GM21723 (cell line): Measurements from ENCODE around the gene DYNC1LI2.
"Not testable (repeated sequence)": the region's sequence is repeated elsewhere in the genome, so short reads cannot be mapped to it uniquely, and the experiment has no call there.

ENCODE experiments used
- ATAC-seq: cut with Tn5 transposase; IDR thresholded peaks from one replicate; pipeline ENCODE4 v1.9.1; 2021; ENCODE audit warnings: mild to moderate bottlenecking, moderate library complexity; ENCODE audit not compliant: unreplicated experiment

DYNC1LI2 gene

GRCh38 chr16:66698046-66698445 is 53.4 kb downstream of the DYNC1LI2 start:
- no peak for ATAC-seq

DNA sequence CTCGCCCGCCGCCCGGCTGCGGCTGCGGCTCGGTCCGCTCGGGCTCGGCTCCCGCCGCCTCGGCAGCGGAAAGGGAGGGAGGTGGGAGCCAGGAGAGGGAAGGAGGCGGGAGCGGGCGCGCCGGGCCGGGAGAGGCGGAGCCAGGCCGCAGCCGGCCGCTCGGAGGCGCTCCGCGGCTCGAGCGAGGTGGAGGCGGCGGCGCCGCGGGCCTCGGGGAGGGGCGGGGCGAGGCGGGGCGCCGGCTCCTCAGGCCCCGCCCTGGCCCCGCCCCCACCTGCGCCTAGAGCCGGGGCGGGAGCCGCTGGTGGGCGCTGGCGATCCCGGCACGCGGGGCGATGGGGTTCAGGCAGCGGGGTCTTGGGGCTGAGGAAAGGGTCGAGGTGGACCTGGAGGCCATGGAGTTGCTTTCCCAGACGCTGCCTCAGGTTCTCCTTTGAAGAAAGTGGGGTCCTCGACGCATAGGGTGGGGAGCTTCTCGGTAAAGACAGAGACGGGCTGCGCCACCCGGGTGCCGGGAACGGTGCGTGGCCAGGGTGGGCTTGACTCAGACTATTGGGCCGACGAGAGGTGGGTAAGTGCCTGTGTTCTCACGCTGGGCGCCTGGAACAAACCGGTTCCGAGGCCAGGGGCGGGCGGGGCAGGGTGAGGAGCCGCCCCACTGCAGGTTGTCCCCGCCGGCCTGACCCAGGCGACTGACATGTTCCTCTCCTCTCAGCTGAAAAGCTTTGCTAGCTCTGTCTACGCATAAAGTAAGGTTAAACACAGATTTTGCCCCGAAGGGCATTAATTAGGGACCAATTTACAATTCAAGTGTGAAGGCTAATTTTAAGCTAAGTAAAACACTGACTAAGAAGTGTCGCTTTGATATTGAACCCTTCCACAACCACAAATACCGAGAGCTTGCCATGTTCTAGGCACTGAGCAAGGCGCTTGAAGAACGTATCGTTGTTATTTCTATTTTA is 54.5 kb downstream of the DYNC1LI2 start, which contains the start of gene CMTM4:
Gene CMTM4 (minus strand): TSS at position 75 of the 962 bp plus-strand sequence. CDS start 218 bp downstream, outside the sequence.
- ATAC-seq, result peak; percentile 95

- ATAC-seq, result peak; percentile 57
These were observed 55.3 kb downstream of the DYNC1LI2 start for GRCh38 chr16:66695935-66696668.

GRCh38 chr16:66695471-66695934 is 55.9 kb downstream of the DYNC1LI2 start:
- no peak for ATAC-seq

- ATAC-seq, result no peak
These were observed 58.3 kb downstream of the DYNC1LI2 start for GRCh38 chr16:66693149-66693548.

GRCh38 chr16:66692341-66692740 is 59.1 kb downstream of the DYNC1LI2 start:
- no peak for ATAC-seq

GRCh38 chr16:66691234-66691633 is 60.2 kb downstream of the DYNC1LI2 start:
- ATAC-seq, result no peak

DNA sequence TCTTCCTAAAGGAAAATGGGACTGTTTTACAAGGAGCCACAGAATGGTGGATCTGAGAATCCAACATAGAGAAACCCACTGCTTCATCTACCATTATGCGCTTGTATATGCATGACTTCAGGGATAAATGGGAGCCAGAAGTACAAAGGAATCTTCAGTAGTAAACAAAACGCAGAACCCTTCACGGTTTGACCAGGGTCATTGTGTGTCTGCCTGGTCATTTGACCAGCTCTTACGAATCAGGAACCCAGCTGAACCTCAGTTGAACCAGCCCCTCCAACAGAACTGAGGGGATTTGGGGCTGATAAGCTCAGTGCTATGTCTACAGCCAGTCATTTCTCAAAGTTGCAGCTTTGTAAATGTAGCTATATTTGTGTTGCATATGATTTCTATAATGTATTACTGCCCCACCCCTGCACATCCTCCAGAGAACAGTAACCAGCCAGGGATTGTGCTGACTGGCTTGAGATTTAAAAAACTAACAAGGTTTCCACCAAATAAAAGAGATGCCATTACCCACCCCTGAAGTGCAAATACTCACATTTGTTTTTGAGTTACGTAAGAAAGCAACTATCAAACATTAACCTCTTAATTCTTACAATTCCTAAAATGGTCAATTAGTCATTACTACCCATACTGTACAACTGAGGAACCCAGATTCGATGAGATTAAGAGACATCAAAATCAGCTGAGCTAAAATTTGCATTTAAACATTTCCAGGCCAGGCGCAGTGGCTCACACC is 61.1 kb downstream of the DYNC1LI2 start:
- ATAC-seq, result no peak

DNA sequence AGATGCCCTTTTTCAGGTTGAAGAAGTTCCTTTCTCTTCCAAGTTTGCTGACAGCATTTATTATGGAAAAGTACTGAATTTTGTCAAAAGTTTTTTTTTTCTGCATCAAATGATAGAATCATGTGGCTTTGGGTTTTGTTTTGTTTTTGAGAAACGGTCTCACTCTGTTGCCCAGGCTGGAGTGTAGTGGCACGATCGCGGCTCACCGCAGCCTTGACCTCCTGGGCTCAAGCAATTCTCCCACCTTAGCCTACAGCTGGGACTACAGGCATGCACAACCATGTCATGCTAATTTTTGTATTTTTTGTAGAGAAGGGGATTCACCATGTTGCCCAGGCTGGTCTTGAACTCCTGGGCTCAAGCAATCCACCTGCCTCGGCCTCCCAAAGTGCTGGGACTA is 62.1 kb downstream of the DYNC1LI2 start:
- ATAC-seq, result no peak

GRCh38 chr16:66687906-66688625 is 63.3 kb downstream of the DYNC1LI2 start:
- ATAC-seq, result no peak

DNA sequence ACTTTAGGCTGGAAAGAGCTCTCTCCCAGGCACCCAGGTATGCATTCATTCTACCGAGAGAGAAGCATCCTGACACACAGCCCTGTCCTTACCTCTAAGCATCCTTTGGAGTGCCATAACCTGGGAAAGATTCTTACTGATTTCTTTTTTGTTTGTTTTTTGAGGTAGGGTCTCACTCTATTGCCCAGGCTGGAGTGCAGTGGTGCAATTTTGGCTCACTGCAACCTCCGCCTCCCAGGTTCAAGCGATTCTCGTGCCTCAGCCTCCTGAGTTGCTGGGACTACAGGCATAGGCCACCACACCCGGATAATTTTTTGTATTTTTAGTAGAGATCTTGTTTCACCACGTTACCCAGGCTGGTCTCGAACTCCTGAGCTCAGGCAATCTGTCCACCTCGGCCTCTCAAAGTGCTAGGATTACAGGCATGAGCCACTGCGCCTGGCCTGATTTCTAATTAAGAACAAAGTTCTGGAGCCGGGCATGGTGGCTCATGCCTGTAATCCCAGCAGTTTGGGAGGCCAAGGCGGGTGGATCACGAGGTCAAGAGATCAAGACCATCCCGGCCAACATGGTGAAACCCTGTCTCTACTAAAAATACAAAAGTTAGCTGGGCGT is 65.8 kb downstream of the DYNC1LI2 start:
- not testable (repeated sequence) for ATAC-seq

DNA sequence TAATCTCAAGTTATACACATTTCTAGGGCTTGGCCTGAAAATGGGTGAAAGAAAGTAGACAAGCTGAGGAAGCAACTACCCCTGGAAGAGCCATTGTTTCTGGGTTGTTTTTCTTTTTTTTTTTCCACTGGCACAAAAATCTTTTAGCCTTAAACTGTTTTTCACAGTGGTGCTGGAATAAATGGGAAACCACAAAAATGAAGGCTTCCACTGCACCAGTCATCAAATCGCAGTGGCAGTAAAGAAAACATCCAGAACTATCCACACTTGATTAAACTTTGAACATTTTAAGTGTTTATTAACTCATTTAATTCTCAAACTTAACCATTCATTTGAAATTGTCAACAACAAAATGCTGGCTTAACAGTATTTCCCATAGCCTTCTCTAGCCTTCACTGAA is 69.1 kb downstream of the DYNC1LI2 start:
- no peak for ATAC-seq

GRCh38 chr16:66681676-66682075 is 69.7 kb downstream of the DYNC1LI2 start:
- ATAC-seq, result no peak

DNA sequence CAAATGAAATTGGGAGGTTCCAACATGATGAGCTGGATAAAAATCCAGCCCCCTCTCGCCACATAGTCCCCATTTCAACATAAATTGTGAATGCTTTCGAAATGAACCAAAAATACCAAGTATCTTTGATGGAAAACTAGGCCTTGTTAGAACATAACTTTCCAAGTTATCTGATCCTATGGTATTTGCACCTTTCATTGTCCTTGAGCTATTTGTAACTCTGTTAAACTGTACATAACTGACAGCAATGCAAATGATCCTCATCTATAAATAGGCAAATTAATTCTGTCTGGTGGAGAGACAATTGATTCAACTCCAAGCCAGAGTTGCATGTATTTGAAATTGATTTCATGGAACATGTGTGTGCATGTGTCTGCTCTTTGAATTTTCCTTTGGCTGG is 73.1 kb downstream of the DYNC1LI2 start:
- ATAC-seq, result no peak

- no peak for ATAC-seq
These were observed 73.6 kb downstream of the DYNC1LI2 start for GRCh38 chr16:66677836-66678235.

DNA sequence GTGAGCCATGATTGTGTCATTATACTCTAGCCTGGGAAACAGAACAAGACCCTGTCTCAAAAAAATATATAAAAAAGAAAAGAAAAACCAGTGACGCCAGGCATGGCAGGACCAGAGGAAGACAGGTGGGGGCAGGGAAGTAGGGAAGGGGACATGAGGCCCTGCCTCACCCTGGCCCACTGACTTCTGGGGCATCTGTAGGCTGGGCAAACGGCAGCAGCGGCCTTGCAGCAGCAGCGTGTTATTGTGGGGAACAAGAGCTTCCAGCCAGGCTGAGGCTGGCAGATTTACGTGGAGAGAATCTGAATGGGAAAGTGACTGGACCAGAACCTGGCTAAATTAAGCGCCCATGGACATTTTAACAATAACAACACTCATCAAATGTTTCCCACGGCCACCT is 74.2 kb downstream of the DYNC1LI2 start:
- ATAC-seq, result no peak

GRCh38 chr16:66676599-66676998 is 74.8 kb downstream of the DYNC1LI2 start:
- no peak for ATAC-seq

- no peak for ATAC-seq
These were observed 77.7 kb downstream of the DYNC1LI2 start for GRCh38 chr16:66673691-66674090.
